Left kidney (tissue), 1 donor: ENCODE data around the gene UPK1B. TPM values are rescaled to one million over a fixed set of nuclear protein-coding genes. Genes with fewer than 3 reads are reported as not detected.

ENCODE experiments used
- polyA plus RNA-seq: library from polyadenylated mRNA; unstranded; fragments of 120-200 nt; gene quantifications from one replicate; pipeline ENCODE4 v1.2.1, GENCODE V29; 2013; ENCODE audit not compliant: insufficient read length

Gene UPK1B
- polyA plus RNA-seq, 1 donor, result 10.4 TPM

Other genes starting within 250 kb of the UPK1B start
- gene IGSF11, start 138.8 kb upstream of the UPK1B start, polyA plus RNA-seq, result 5.8 TPM
- gene TEX55, start 27.4 kb upstream of the UPK1B start, polyA plus RNA-seq, result not detected
- 37.2 TPM for gene B4GALT4, start 67.3 kb downstream of the UPK1B start, polyA plus RNA-seq
- 12.4 TPM for gene ARHGAP31, start 120.8 kb downstream of the UPK1B start, polyA plus RNA-seq